GM19395 (cell line): Measurements from ENCODE around the gene POLR3B.
"Not testable (repeated sequence)": the region's sequence is repeated elsewhere in the genome, so short reads cannot be mapped to it uniquely, and the experiment has no call there.

Experiments used
- ATAC-seq: cut with Tn5 transposase; IDR thresholded peaks from one replicate; pipeline ENCODE4 v1.9.1; 2021; ENCODE audit warnings: mild to moderate bottlenecking, moderate library complexity; ENCODE audit not compliant: unreplicated experiment

POLR3B gene

GRCh38 chr12:106459124-106459523, 101.6 kb downstream of the POLR3B start:
- ATAC-seq, result no peak

- ATAC-seq, result no peak
These were observed 102.0 kb downstream of the POLR3B start for GRCh38 chr12:106459534-106459933.

DNA sequence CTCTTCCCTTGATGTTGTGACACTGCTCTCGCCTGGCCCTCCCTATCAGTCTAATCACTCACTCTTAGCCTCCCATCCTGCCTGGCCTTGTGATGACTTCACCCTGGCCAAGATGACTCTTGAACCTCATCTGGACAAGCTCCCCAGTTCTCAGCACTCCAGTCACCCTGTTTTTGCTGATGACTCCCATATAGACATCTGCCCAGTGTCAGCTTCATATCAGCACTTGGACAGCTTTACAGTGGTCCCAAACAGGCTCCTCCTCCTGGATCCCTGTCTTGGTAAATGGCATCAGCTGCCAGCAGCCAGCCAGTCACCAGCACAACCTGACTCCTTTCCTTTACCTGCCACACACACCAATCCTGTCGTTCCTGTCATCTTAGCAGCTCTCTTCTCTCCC, 104.2 kb downstream of the POLR3B start:
- no peak for ATAC-seq

- not testable (repeated sequence) for ATAC-seq
These were observed 108.1 kb downstream of the POLR3B start for GRCh38 chr12:106465605-106466004.

DNA sequence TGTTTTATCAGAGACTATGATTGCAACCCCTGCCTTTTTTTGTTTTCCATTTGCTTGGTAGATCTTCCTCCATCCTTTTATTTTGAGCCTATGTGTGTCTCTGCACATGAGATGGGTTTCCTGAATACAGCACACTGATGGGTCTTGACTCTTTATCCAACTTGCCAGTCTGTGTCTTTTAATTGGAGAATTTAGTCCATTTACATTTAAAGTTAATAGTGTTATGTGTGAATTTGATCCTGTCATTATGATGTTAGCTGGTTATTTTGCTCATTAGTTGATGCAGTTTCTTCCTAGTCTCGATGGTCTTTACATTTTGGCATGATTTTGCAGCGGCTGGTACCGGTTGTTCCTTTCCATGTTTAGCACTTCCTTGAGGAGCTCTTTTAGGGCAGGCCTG, 118.1 kb downstream of the POLR3B start:
- not testable (repeated sequence) for ATAC-seq

DNA sequence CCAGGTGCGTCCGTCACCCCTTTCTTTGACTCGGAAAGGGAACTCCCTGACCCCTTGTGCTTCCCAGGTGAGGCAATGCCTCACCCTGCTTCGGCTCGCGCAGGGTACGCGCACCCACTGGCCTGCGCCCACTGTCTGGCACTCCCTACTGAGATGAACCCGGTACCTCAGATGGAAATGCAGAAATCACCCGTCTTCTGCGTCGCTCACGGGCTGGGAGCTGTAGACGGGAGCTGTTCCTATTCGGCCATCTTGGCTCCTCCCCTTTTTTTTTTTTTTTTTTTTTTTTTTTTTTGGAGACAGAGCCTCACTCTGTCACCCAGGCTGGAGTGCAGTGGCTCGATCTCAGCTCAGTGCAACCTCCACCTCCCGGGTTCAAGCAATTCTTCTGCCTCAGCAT, 120.1 kb downstream of the POLR3B start:
- ATAC-seq, result not testable (repeated sequence)

DNA sequence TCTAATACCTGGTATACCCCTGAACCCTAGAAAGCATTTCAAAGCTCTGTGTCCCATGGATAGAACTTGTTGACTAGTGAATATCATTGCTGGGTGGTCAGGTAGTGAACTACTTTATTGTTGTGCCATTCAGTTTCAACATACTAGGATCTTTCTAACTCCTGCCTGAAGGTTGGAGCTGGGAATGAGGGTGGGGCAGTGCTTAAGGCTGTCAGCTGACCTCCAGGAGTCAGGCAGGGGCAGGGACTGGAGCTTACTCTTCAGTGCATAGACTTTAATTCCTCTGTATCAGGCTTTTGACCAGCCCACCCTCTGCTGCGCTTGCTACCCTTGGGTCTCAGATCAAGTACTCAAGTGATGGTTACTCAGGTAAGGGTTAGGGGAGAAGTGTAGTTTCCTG, 122.7 kb downstream of the POLR3B start:
- ATAC-seq, result no peak

DNA sequence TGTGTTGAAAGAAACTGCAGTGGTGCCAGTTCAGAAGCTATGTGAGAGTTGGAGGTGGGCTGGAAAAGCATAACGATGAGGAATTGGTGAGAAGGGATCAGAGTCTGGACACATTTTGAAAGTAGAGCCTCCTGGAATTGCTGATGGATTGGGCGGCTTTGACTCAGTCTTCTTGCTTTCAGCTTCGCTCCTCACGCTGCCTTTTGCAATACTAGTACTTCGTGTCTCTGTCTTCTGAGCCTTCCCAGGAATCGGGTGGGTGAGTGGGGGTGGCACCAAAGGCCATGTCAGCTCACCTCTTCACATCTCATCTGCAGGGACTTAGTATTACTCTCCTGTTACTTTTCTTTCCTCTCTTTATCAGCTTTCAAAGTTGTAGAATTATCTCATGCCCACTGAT, 123.7 kb downstream of the POLR3B start:
- no peak for ATAC-seq

GRCh38 chr12:106487664-106488063, 130.1 kb downstream of the POLR3B start:
- no peak for ATAC-seq

GRCh38 chr12:106488884-106489283, 131.3 kb downstream of the POLR3B start:
- ATAC-seq, result no peak

DNA sequence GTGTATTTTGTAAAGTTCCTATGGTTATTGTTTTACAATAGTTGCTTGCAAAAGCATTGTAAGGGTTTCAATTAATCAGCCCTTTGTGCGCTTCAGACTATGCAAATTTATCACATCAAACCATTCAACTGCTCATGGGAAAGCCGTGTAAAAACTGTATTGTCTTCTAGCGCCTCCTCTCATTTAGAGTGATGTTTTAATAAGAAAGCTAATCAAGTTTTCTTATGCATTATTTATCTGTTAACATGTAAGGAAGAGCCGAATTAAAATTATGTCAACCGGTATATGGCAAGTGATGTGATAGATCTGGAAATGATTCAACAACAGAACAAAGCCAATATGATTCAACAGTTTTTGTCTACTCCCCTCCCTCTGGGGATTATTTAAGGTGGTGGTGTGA, 132.7 kb downstream of the POLR3B start:
- ATAC-seq, result no peak

DNA sequence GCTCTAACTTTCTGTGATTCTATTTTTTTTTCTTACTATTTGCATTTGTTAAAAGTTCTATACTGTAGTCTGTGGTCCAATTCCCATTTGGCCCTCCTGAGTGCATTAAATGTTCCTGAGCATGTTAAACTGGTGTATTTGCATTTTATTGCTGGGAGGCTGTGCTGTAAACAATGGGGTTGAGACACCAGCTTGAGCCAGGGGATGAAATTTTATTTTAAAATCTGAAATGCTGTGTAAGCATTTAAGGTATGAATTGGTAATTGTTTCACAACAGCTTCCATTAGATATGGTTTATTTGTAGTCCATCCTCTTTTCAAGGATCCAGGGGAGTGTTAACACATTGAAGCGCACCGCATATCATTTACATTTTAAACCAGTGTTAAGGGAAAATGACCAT, 135.3 kb downstream of the POLR3B start:
- ATAC-seq, result no peak

- no peak for ATAC-seq
These were observed 136.0 kb downstream of the POLR3B start for GRCh38 chr12:106493531-106493930.

DNA sequence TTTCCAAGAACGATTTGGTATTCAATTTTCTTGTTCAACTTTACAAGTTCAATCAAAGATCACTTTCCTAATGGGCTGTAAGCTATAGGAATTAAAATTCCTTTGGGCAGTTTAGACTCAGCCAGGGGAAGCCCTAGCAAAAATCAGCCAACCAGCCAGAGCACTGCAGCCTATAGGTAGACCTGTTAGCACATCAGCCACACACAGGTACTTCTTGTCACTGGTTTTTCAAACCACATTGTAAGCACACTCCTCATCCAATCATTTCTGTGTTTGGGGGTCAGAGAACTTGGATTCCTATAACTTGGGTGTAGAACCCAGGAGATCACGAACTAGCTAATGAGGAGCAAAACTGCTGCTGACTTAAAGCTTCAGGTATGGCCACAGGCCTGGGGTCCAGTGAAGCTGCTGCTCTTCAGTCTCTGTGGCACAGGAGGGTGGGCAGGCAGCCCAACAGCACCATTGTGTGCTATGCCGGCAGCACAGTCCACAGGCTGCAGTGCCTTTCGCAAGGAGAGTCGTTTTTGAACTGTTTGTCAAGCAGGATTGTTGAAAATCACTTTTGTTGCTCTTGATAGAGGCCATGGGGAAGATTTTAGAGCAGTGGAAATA, 137.9 kb downstream of the POLR3B start:
- ATAC-seq, result no peak

- no peak for ATAC-seq
These were observed 140.5 kb downstream of the POLR3B start for GRCh38 chr12:106498056-106498455.

- no peak for ATAC-seq
These were observed 142.1 kb downstream of the POLR3B start for GRCh38 chr12:106499628-106500027.

GRCh38 chr12:106506691-106507090, 149.1 kb downstream of the POLR3B start:
- ATAC-seq, result no peak

DNA sequence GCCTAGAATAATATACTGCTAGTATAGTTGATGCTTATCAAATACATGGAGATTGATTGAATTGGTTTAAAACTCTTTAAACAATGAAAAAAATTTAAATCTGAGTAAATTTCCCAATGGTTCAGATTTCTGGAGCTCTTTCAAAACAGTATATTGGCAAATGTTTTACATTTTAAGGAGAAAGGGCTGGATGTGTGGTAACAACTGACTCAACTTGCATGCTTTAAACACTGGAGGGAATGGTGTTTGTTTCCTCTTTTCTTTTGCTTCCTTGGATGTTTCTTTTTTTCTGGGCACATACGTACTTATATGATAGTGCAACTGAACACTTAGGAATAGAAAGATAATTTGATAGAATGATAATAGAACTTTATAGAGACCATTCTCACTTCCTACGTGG, 151.4 kb downstream of the POLR3B start:
- no peak for ATAC-seq

DNA sequence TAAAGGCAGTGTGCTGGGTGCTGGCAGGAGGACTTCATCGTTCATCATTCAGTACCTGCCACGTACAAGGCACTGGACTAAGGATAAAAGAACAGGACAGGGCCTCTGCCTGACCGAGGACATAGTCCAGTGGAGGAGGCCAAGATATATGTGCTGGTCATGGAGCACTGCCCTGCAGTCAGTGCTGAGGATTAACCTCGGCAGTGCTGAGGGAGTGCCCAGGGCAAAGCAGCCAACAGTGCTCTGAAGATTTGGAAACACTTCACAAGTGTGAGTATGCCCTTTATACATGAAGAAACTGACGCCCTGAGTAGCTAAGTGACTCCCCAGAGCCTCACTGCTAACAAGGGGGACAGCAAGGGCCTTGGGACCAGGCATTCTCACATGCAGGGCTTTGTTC, 153.8 kb downstream of the POLR3B start:
- ATAC-seq, result no peak

- ATAC-seq, result no peak
These were observed 159.8 kb downstream of the POLR3B start for GRCh38 chr12:106517314-106517713.

GRCh38 chr12:106519607-106520021, 162.1 kb downstream of the POLR3B start:
- no peak for ATAC-seq

DNA sequence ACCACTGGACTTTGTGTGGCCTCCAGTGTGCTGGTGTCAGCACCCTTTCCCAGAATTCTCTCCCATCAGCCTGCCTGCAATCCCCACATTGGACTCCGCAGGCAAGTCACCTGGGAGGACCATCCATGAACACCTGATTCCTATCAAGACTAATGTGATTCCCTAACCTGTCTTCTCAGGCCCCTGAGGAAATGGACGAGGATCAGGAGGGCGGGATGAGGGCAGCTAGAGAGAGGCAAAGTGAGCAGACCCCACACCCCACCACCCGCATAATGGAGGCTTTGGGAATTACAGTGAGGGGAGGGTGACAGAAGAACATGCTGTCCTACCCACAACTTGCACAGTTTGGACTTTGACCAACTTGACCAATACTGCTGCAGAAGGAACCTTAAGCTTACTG, 164.4 kb downstream of the POLR3B start:
- no peak for ATAC-seq

DNA sequence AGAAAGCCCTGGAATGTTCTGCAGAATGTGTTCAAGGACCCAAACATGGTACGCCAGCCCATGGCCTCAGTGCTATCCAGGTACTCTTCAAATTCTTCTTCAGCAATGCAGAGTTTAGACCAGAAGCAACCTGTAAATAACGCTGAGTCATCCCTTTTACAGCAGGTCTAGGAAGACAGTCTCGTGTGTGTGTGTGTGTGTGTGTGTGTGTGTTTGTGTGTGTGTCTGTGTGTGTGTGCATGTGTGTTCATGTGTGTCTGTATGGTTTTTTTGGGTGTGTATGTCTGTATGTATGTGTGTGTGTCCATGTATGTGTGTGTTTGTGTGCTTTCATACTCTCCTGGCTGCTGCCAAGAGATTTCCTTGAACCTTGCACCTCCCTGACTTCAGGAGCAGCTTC, 165.2 kb downstream of the POLR3B start:
- no peak for ATAC-seq
